ENCODE measurements around the gene PELI2. TPM values are rescaled to one million over a fixed set of nuclear protein-coding genes. Genes with fewer than 3 reads are reported as not detected.

PELI2 gene
- total and polyA plus RNA-seq, 2 of the 4 experiments (the other 2 are of a cell fraction): 6.0 to 36.7 TPM

- in situ Hi-C loops (cut with MboI; ENCODE audit: low sequenced_read_pairs): no loop called here
- H3K9ac ChIP-seq (ENCODE audit: low read depth, low read length): no peak overlapping the region
- no peak overlapping the region for H3K4me3 ChIP-seq (ENCODE audit: insufficient read depth, low read depth, low read length)
- TF ChIP-seq CHD1 (IDR thresholded peaks at IDR 0.05; ENCODE audit: low read depth, low read length): no peak
- no peak for TF ChIP-seq CEBPB (IDR thresholded peaks at IDR 0.05; ENCODE audit: low read depth, low read length)
- TF ChIP-seq BHLHE40 (IDR thresholded peaks at IDR 0.05; ENCODE audit: low read depth, low read length): no peak
- TF ChIP-seq RCOR1 (IDR thresholded peaks at IDR 0.05; ENCODE audit: insufficient replicate concordance, low read length): no peak
- TF ChIP-seq CTCF (conservative IDR thresholded peaks at IDR 0.05; ENCODE audit: low read depth, low read length): no peak
- no peak for TF ChIP-seq RFX5 (IDR thresholded peaks at IDR 0.05; ENCODE audit: low read depth, low read length)
- no peak for TF ChIP-seq SMC3 (IDR thresholded peaks at IDR 0.05; ENCODE audit: low read depth, low read length)
- TF ChIP-seq MAFK (IDR thresholded peaks at IDR 0.05; ENCODE audit: low read depth, low read length): no peak
- TF ChIP-seq FOS (IDR thresholded peaks at IDR 0.05; ENCODE audit: low read depth, low read length): no peak
- no peak for TF ChIP-seq ELK1 (IDR thresholded peaks at IDR 0.05; ENCODE audit: borderline replicate concordance, low read depth, low read length)
- no peak for TF ChIP-seq MXI1 (IDR thresholded peaks at IDR 0.05; ENCODE audit: borderline replicate concordance, low read depth, low read length)
- TF ChIP-seq MAZ (IDR thresholded peaks at IDR 0.05; ENCODE audit: borderline replicate concordance, low read depth, low read length): no peak
- TF ChIP-seq POLR2A (IDR thresholded peaks at IDR 0.05; ENCODE audit: low read depth, low read length): no peak
- TF ChIP-seq RAD21 (IDR thresholded peaks at IDR 0.05; ENCODE audit: low read length): no peak
- no peak for TF ChIP-seq NFE2L2 (IDR thresholded peaks at IDR 0.05; ENCODE audit: low read depth, low read length)
- TF ChIP-seq USF2 (IDR thresholded peaks at IDR 0.05; ENCODE audit: low read depth, low read length): no peak
- H2BK5ac ChIP-seq (ENCODE audit: low read depth, low read length, poor library complexity, severe bottlenecking): no peak overlapping the region
- BruUV-seq (replicated peaks): no TSS peak
- peak overlapping the region; percentile 57; the same call in 1 of the 2 replicates for H2AK5ac ChIP-seq (ENCODE audit: low read depth, low read length)
- no peak overlapping the region for H3K23ac ChIP-seq (ENCODE audit: low read depth, low read length)
- ChIA-PET POLR2A (ENCODE audit: unreplicated experiment) (no interaction called here), CTCF (no interaction called here)
- dilution Hi-C loops (cut with HindIII; ENCODE audit: low sequenced_read_pairs, unreplicated experiment): no loop called here
- no peak overlapping the region for H2BK20ac ChIP-seq (ENCODE audit: low read depth, low read length)
- no peaks in the 10 kb centered on the region for H4K20me1 ChIP-seq (ENCODE audit: insufficient read depth, low read length)
- peak overlapping the region; percentile 62; the same call in 1 of the 3 replicates for H2BK15ac ChIP-seq (ENCODE audit: low read depth, low read length)
- no peak overlapping the region for H3K27ac ChIP-seq (ENCODE audit: insufficient read depth, low read length)
- no peak overlapping the region for H4K5ac ChIP-seq (ENCODE audit: low read depth, low read length)
- H4K91ac ChIP-seq (ENCODE audit: insufficient read depth, low read depth, low read length): no peak overlapping the region; the same call in none of the 2 replicates
- H2AFZ ChIP-seq (replicated peaks; ENCODE audit: low read length, poor library complexity): peak overlapping the region; percentile 45
- no peak overlapping the region; the same call in 1 of the 2 replicates for H3K14ac ChIP-seq (replicated peaks; ENCODE audit: low read depth, low read length)
- intact Hi-C loops (cut with micrococcal nuclease): loop anchor here (1.0 to 10.0 kb wide), 3 partner anchors 73 to 230 kb away; no protein-coding TSS in a partner anchor
- DNase-seq (no peak), ATAC-seq (ENCODE audit: low read depth) (no peak)
- H2AK9ac ChIP-seq (replicated peaks; ENCODE audit: low read depth, low read length, poor library complexity): no peak overlapping the region
- no peak overlapping the region for H3K4me2 ChIP-seq (ENCODE audit: low read depth, low read length)
- H3K27me3 ChIP-seq (ENCODE audit: control insufficient read depth, insufficient read depth, low read length): no peaks in the 10 kb centered on the region
- H4K8ac ChIP-seq (ENCODE audit: low read depth in 2 of 2, low read length in 2 of 2): peak overlapping the region in 1 of 2 experiments; percentile 46; a peak in 1 of 4 replicates
- peaks cover 6% of the 10 kb centered on the region for H3K9me1 ChIP-seq (ENCODE audit: insufficient read depth, low read length)
- peaks cover 15% of the 10 kb centered on the region for H3K4me1 ChIP-seq (ENCODE audit: control insufficient read depth, insufficient read depth, low read length)
- no peaks in the 10 kb centered on the region for H3K9me3 ChIP-seq (ENCODE audit: control insufficient read depth, insufficient read depth, low read length)
- H2BK120ac ChIP-seq (ENCODE audit: low read depth, low read length): 0 out of 2 replicates have a peak overlapping the region, but pooled peaks have one; percentile 22
- no peaks in the 10 kb centered on the region for H3K36me3 ChIP-seq (ENCODE audit: control insufficient read depth, insufficient read depth, low read length)
- WGBS, 2 experiments (ENCODE audit: extremely low coverage in 2 of 2, insufficient read length in 1 of 2): 50% methylated on average over 2 of the region's 5 CpGs; no CpG with 5 or more reads in 1 of the 2 experiments
- peaks cover 21 to 41% of the 10 kb centered on the region in 2 experiments for H3K79me1 ChIP-seq (ENCODE audit: low read depth in 1 of 2, low read length in 2 of 2)
- H3K4ac ChIP-seq (ENCODE audit: low read depth, low read length): 0 out of 2 replicates have a peak overlapping the region, but pooled peaks have one; percentile 6
- H3K56ac ChIP-seq (ENCODE audit: extremely low read depth, insufficient read depth, low read length): no peak overlapping the region
- H3K18ac ChIP-seq (ENCODE audit: low read depth, low read length): no peak overlapping the region
Measured at GRCh38 chr14:56195223-56195622, 77.0 kb downstream of the PELI2 start.
